ENCODE data around the gene RBBP9.
"Not testable (repeated sequence)": the region's sequence is repeated elsewhere in the genome, so short reads cannot be mapped to it uniquely, and the experiment has no call there.

Gene RBBP9

GRCh38 chr20:18496740-18497592, at the start of gene RBBP9:
Gene RBBP9, minus strand, starts transcription at chr20:18497225. Its CDS starts 58 bp downstream, at chr20:18497167.
- peak; percentile 50 to 70 for DNase-seq (ENCODE audit: low read depth in 2 of 2)

GRCh38 chr20:18545566-18545965, 48.5 kb upstream of the RBBP9 start:
- DNase-seq (ENCODE audit: low read depth in 2 of 2) = no peak

- DNase-seq (ENCODE audit: low read depth in 2 of 2) = no peak
Measured at GRCh38 chr20:18543932-18544331, 46.9 kb upstream of the RBBP9 start.

- DNase-seq (ENCODE audit: low read depth in 2 of 2) = no peak
Measured at GRCh38 chr20:18543216-18543615, 46.2 kb upstream of the RBBP9 start.

GRCh38 chr20:18541741-18542140, 44.7 kb upstream of the RBBP9 start:
- DNase-seq (ENCODE audit: low read depth in 2 of 2) = no peak

- DNase-seq (ENCODE audit: low read depth in 2 of 2) = no peak
Measured at GRCh38 chr20:18537651-18538050, 40.6 kb upstream of the RBBP9 start.

- no peak for DNase-seq (ENCODE audit: low read depth in 2 of 2)
Measured at GRCh38 chr20:18533978-18534644, 37.1 kb upstream of the RBBP9 start.

GRCh38 chr20:18533491-18533890, 36.5 kb upstream of the RBBP9 start:
- DNase-seq (ENCODE audit: low read depth in 2 of 2) = no peak

GRCh38 chr20:18532626-18533025, 35.6 kb upstream of the RBBP9 start:
- DNase-seq (ENCODE audit: low read depth in 2 of 2) = no peak

- DNase-seq (ENCODE audit: low read depth in 2 of 2) = no peak
Measured at GRCh38 chr20:18529041-18529440, 32.0 kb upstream of the RBBP9 start.

GRCh38 chr20:18527836-18528235, 30.8 kb upstream of the RBBP9 start:
- DNase-seq (ENCODE audit: low read depth in 2 of 2) = no peak

GRCh38 chr20:18527339-18527738, 30.3 kb upstream of the RBBP9 start:
- DNase-seq (ENCODE audit: low read depth in 2 of 2) = no peak

GRCh38 chr20:18526761-18527160, 29.7 kb upstream of the RBBP9 start:
- not testable (repeated sequence) for DNase-seq (ENCODE audit: low read depth in 2 of 2)

GRCh38 chr20:18524646-18525045, 27.6 kb upstream of the RBBP9 start:
- DNase-seq (ENCODE audit: low read depth in 2 of 2) = no peak

GRCh38 chr20:18523066-18523465, 26.0 kb upstream of the RBBP9 start:
- no peak for DNase-seq (ENCODE audit: low read depth in 2 of 2)

GRCh38 chr20:18522066-18522465, 25.0 kb upstream of the RBBP9 start:
- DNase-seq (ENCODE audit: low read depth in 2 of 2) = not testable (repeated sequence)

GRCh38 chr20:18515973-18516372, 18.9 kb upstream of the RBBP9 start:
- DNase-seq (ENCODE audit: low read depth in 2 of 2) = no peak

- DNase-seq (ENCODE audit: low read depth in 2 of 2) = no peak
Measured at GRCh38 chr20:18514127-18514526, 17.1 kb upstream of the RBBP9 start.

GRCh38 chr20:18513208-18513607, 16.2 kb upstream of the RBBP9 start:
- DNase-seq (ENCODE audit: low read depth in 2 of 2) = no peak

- no peak for DNase-seq (ENCODE audit: low read depth in 2 of 2)
Measured at GRCh38 chr20:18511571-18511970, 14.5 kb upstream of the RBBP9 start.

- DNase-seq (ENCODE audit: low read depth in 2 of 2) = peak; percentile 95 to 96
Measured at GRCh38 chr20:18507218-18508191, 10.5 kb upstream of the RBBP9 start, which contains the start of gene SEC23B. Gene SEC23B, plus strand, starts transcription at chr20:18507940. Its CDS starts 2,896 bp downstream, at chr20:18510836.

- no peak for DNase-seq (ENCODE audit: low read depth in 2 of 2)
Measured at GRCh38 chr20:18506744-18507143, 9.7 kb upstream of the RBBP9 start.

All from stimulated activated CD4-positive, alpha-beta T cell treated with anti-CD3 and anti-CD28 coated beads, Interleukin-1b, Interleukin-23, amount 100 ng/mL, for 4 hours (primary cell).